K562 (cell line): Measurements from ENCODE around the gene NAGS. TPM values are rescaled to one million over a fixed set of nuclear protein-coding genes. Genes with fewer than 3 reads are reported as not detected.

Source experiments
- ATF3 ChIP-seq, 2 experiments: fragments of 450-650 bp in 1 of 2; sonication (generic) in 1 of 2; formaldehyde crosslinking in 1 of 2; IDR thresholded peaks in 1 of 2; conservative IDR thresholded peaks in 1 of 2; 2 replicates each; pipeline versions ENCODE4 v1.6.1 to v1.8.1; 2016 to 2023; ENCODE audit warnings: mild to moderate bottlenecking in 2 of 2, moderate library complexity in 2 of 2, inconsistent platforms in 1 of 2, missing genetic modification reagents in 1 of 2
- CC2D1A ChIP-seq: fragments of 450-650 bp; IDR thresholded peaks from 2 replicates; pipeline ENCODE4 v1.6.1; 2017; ENCODE audit warnings: mild to moderate bottlenecking
- ELF2 ChIP-seq: fragments of 250-450 bp; sonication (Bioruptor Pico); IDR thresholded peaks from 2 replicates; pipeline ENCODE4 v1.5.0; 2021; ENCODE audit warnings: mild to moderate bottlenecking
- ESRRA ChIP-seq: fragments of 450-650 bp; IDR thresholded peaks from 2 replicates; pipeline ENCODE4 v1.6.1; 2014; ENCODE audit warnings: low read depth, mild to moderate bottlenecking, moderate library complexity, borderline replicate concordance
- GABPB2 ChIP-seq: fragments of 250-450 bp; sonication (Bioruptor Pico); conservative IDR thresholded peaks from 2 replicates; pipeline ENCODE4 v1.5.1; 2021; ENCODE audit warnings: mild to moderate bottlenecking
- JUNB ChIP-seq: fragments of 450-650 bp; formaldehyde crosslinking; conservative IDR thresholded peaks from 2 replicates; pipeline ENCODE4 v1.4.0; 2020; ENCODE audit warnings: mild to moderate bottlenecking
- MEF2D ChIP-seq: conservative IDR thresholded peaks from 2 replicates; pipeline ENCODE4 v1.6.1; 2016; ENCODE audit warnings: low read depth, missing genetic modification characterization, missing compliant biosample characterization
- PCBP2 ChIP-seq: fragments of 200-400 bp; formaldehyde crosslinking; IDR thresholded peaks from 2 replicates; pipeline ENCODE4 v1.6.1; 2018; ENCODE audit warnings: low read length, low read depth, mild to moderate bottlenecking, moderate library complexity; ENCODE audit not compliant: poor library complexity, severe bottlenecking
- SMARCE1 ChIP-seq: fragments of 450-650 bp; IDR thresholded peaks from 2 replicates; pipeline ENCODE4 v1.7.1; 2016; ENCODE audit warnings: mild to moderate bottlenecking
- SRF ChIP-seq, 2 experiments: fragments of 250-450, 450-650 bp in 1 of 2; sonication (Bioruptor Pico) in 1 of 2; sonication (generic) in 1 of 2; formaldehyde crosslinking; IDR thresholded peaks; 2 replicates each; pipeline versions ENCODE4 v1.5.0 to v1.5.1; 2020 to 2022; ENCODE audit warnings: mild to moderate bottlenecking in 1 of 2, missing genetic modification reagents in 1 of 2
- TAF15 ChIP-seq: fragments of 200-400 bp; formaldehyde crosslinking; IDR thresholded peaks from 2 replicates; pipeline ENCODE4 v1.6.1; 2017; ENCODE audit warnings: mild to moderate bottlenecking, low read depth, low read length, moderate library complexity
- TEAD1 ChIP-seq, 2 experiments: fragments of 450-650 bp in 1 of 2; sonication (generic) in 1 of 2; formaldehyde crosslinking; IDR thresholded peaks; 2 replicates each; pipeline versions ENCODE4 v1.4.0 to v1.8.0; 2020 to 2022; ENCODE audit warnings: mild to moderate bottlenecking in 2 of 2, missing genetic modification reagents in 1 of 2
- TRIM28 ChIP-seq: fragments of 450-650 bp; IDR thresholded peaks from 2 replicates; pipeline ENCODE4 v1.6.1; 2017
- XRCC3 ChIP-seq: fragments of 450-650 bp; IDR thresholded peaks from 2 replicates; pipeline ENCODE4 v1.6.1; 2017; ENCODE audit warnings: mild to moderate bottlenecking, moderate library complexity
- ZNF121 ChIP-seq: sonication (generic); formaldehyde crosslinking; conservative IDR thresholded peaks from 2 replicates; pipeline ENCODE4 v1.8.0; 2022; ENCODE audit warnings: missing genetic modification reagents
- ZNF280B ChIP-seq: fragments of 250-450 bp; sonication (Bioruptor Pico); IDR thresholded peaks from 2 replicates; pipeline ENCODE4 v1.5.1; 2021; ENCODE audit warnings: mild to moderate bottlenecking
- polyA plus RNA-seq, 8 experiments: library from polyadenylated mRNA; depleted of rRNA in 4 of 8; stranded (reverse) in 5 of 8; unstranded in 3 of 8; fragments of >200 nt; fragmentation: Nextera tagmentation in 2 of 8; fragmentation: Illumina TruSeq in 1 of 8; extraction: Ambion mirVana in 2 of 8; extraction: Trizol in 1 of 8; gene quantifications; 2 replicates each; pipeline versions ENCODE4 v1.2.1 to v1.2.3, GENCODE V29; 2011 to 2014; ENCODE audit warnings: inconsistent platforms in 1 of 8, missing spikeins in 1 of 8
- total RNA-seq, 7 experiments: library from RNA; depleted of rRNA in 6 of 7; stranded (reverse); fragments of >200 nt in 6 of 7; fragmentation: Illumina TruSeq in 2 of 7; extraction: Trizol in 2 of 7; gene quantifications; 2 replicates each; pipeline versions ENCODE4 v1.2.1 to v1.2.3, GENCODE V29; 2011 to 2021; ENCODE audit warnings: low replicate concordance in 1 of 7
- TF ChIP-seq, protein P1 (sequence below): sonication (generic); formaldehyde crosslinking; IDR thresholded peaks from 2 replicates; pipeline ENCODE4 v1.8.1; 2023; ENCODE audit warnings: mild to moderate bottlenecking, missing genetic modification reagents
- TF ChIP-seq, protein P2 (sequence below): fragments of 450-650 bp; IDR thresholded peaks from one replicate; pipeline ENCODE4 v1.6.1; 2018; ENCODE audit warnings: mild to moderate bottlenecking, moderate library complexity; ENCODE audit not compliant: partially characterized antibody
- TF ChIP-seq, protein P3 (sequence below): fragments of 200-800 bp; sonication (Bioruptor generic); IDR thresholded peaks from 2 replicates; pipeline ENCODE4 v1.6.1; 2017; ENCODE audit warnings: missing genetic modification characterization, missing compliant biosample characterization
- TF ChIP-seq, protein P4 (sequence below): IDR thresholded peaks from 2 replicates; pipeline ENCODE4 v1.6.1; 2011; ENCODE audit not compliant: insufficient read length; ENCODE audit errors: extremely low read depth

NAGS gene
- total and polyA plus RNA-seq, 9 of the 15 experiments (the other 6 are each of a cell fraction or from before 2014, with no cell fraction given): not detected

DNA sequence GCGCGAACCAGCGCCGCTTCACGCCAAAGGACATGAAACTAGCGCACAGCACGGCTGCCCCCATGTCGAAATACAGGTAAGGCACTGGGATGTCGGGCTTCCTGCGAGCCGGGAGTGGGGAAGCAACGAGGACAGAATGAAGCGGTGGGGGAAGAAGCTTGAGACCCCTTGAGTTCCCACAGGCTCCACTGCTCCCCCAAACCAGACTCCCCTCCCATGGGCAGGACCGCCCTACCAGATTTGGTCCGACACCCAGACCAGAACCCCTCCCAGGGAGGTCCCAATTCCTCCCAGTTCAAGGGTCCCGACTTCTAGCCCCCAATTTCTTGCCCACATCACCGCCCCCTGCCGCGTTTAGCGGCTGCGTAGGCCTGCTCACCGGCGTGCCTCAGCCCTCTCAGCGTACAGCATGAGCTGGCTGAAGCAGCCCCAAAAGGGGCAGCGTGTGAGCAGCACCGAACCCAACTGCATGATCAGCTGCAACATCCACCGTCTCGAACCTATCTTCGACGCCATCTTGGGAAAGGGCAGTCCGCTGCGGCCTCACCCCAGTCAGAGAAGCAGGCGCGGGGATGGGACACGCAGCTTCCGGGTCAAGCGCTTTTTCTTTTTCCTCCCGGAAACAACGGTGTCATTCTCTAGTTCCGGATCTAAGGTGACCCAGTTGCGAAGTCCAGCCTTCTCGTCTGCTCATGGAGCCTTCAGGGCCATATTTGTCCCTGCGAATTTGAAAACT lies 10.2 kb downstream of the NAGS start, which contains the start of gene TMEM101 (continued):
- TF ChIP-seq, protein P1, sequence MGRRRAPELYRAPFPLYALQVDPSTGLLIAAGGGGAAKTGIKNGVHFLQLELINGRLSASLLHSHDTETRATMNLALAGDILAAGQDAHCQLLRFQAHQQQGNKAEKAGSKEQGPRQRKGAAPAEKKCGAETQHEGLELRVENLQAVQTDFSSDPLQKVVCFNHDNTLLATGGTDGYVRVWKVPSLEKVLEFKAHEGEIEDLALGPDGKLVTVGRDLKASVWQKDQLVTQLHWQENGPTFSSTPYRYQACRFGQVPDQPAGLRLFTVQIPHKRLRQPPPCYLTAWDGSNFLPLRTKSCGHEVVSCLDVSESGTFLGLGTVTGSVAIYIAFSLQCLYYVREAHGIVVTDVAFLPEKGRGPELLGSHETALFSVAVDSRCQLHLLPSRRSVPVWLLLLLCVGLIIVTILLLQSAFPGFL (CRISPR knock-in tag): no peak
- TF ChIP-seq ESRRA (no peak), XRCC3 (no peak), ZNF121 (0 out of 2 replicates have a peak, but pooled peaks have one; percentile 28), JUNB (no peak), PCBP2 (no peak), GABPB2 (no peak), ELF2 (CRISPR knock-in tag) (peak; percentile 93), SRF (CRISPR knock-in tag; IDR thresholded peaks at IDR 0.05) (no peak), TAF15 (no peak), ZNF280B (CRISPR knock-in tag) (no peak), TRIM28 (no peak), MEF2D (tag) (peak; percentile 66; the same call in 1 of the 2 replicates), TEAD1 (CRISPR knock-in tag; IDR thresholded peaks at IDR 0.05) (peak in 1 of 2 experiments; percentile 51; a peak in 1 of 4 replicates), ATF3 (IDR thresholded peaks at IDR 0.05) (no peak; the same call in 1 of the 2 replicates), ATF3 (CRISPR knock-in tag; conservative IDR thresholded peaks at IDR 0.05) (no peak), SMARCE1 (no peak), CC2D1A (peak; percentile 38; the same call in 1 of the 2 replicates)
- TF ChIP-seq, protein P2, sequence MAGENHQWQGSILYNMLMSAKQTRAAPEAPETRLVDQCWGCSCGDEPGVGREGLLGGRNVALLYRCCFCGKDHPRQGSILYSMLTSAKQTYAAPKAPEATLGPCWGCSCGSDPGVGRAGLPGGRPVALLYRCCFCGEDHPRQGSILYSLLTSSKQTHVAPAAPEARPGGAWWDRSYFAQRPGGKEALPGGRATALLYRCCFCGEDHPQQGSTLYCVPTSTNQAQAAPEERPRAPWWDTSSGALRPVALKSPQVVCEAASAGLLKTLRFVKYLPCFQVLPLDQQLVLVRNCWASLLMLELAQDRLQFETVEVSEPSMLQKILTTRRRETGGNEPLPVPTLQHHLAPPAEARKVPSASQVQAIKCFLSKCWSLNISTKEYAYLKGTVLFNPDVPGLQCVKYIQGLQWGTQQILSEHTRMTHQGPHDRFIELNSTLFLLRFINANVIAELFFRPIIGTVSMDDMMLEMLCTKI: no peak
- TF ChIP-seq, protein P3, sequence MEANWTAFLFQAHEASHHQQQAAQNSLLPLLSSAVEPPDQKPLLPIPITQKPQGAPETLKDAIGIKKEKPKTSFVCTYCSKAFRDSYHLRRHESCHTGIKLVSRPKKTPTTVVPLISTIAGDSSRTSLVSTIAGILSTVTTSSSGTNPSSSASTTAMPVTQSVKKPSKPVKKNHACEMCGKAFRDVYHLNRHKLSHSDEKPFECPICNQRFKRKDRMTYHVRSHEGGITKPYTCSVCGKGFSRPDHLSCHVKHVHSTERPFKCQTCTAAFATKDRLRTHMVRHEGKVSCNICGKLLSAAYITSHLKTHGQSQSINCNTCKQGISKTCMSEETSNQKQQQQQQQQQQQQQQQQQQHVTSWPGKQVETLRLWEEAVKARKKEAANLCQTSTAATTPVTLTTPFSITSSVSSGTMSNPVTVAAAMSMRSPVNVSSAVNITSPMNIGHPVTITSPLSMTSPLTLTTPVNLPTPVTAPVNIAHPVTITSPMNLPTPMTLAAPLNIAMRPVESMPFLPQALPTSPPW (CRISPR knock-in tag): peak; percentile 78
- TF ChIP-seq, protein P4, sequence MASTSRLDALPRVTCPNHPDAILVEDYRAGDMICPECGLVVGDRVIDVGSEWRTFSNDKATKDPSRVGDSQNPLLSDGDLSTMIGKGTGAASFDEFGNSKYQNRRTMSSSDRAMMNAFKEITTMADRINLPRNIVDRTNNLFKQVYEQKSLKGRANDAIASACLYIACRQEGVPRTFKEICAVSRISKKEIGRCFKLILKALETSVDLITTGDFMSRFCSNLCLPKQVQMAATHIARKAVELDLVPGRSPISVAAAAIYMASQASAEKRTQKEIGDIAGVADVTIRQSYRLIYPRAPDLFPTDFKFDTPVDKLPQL: no peak
